ENCODE data around the gene ATP2C2.

The ATP2C2 gene

GRCh38 chr16:84421081-84421937 is 53.0 kb downstream of the ATP2C2 start:
- Histone ChIP-seq H4K20me1 (ENCODE audit: insufficient read depth, low read length) (no peaks in the 10 kb centered on the region), H3K9me3 (replicated peaks; ENCODE audit: insufficient read depth, low read length) (no peaks in the 10 kb centered on the region), H3K9me2 (replicated peaks; ENCODE audit: insufficient read depth, low read length) (no peaks in the 10 kb centered on the region), H3K36me3 (replicated peaks; ENCODE audit: insufficient read depth, low read length) (no peaks in the 10 kb centered on the region), H3K9ac (ENCODE audit: low read length) (no peak overlapping the region), H3K27ac (ENCODE audit: low read length) (no peak overlapping the region), H3K4me1 (ENCODE audit: low read length) (no peaks in the 10 kb centered on the region), H2AFZ (ENCODE audit: low read length) (no peak overlapping the region), H3K4me2 (ENCODE audit: low read depth, low read length) (no peak overlapping the region), H3K27me3 (replicated peaks; ENCODE audit: insufficient read depth, low read length) (peaks cover 12% of the 10 kb centered on the region; the same call in 1 of the 2 replicates), H3K79me2 (ENCODE audit: low read length) (no peaks in the 10 kb centered on the region), H3F3A (ENCODE audit: insufficient read depth, low read length) (no peaks in the 10 kb centered on the region), H3K4me3 (ENCODE audit: low read length) (no peak overlapping the region)
- no peak for TF ChIP-seq CTCF (IDR thresholded peaks at IDR 0.05; ENCODE audit: low read length)
- no peak for TF ChIP-seq EZH2phosphoT487 (IDR thresholded peaks at IDR 0.05; ENCODE audit: low read length)
- no peak for TF ChIP-seq EZH2 (optimal IDR thresholded peaks at IDR 0.05; ENCODE audit: low read depth, low read length)
- DNase-seq, result no peak

GRCh38 chr16:84421938-84422220 is 53.5 kb downstream of the ATP2C2 start:
- Histone ChIP-seq H3K79me2 (ENCODE audit: low read length) (no peaks in the 10 kb centered on the region), H3K27me3 (replicated peaks; ENCODE audit: insufficient read depth, low read length) (peaks cover 10% of the 10 kb centered on the region; the same call in 1 of the 2 replicates), H3K4me1 (ENCODE audit: low read length) (no peaks in the 10 kb centered on the region), H3K9me3 (replicated peaks; ENCODE audit: insufficient read depth, low read length) (no peaks in the 10 kb centered on the region), H3K9ac (ENCODE audit: low read length) (no peak overlapping the region), H3K4me2 (ENCODE audit: low read depth, low read length) (no peak overlapping the region), H4K20me1 (ENCODE audit: insufficient read depth, low read length) (no peaks in the 10 kb centered on the region), H3K9me2 (replicated peaks; ENCODE audit: insufficient read depth, low read length) (no peaks in the 10 kb centered on the region), H2AFZ (ENCODE audit: low read length) (no peak overlapping the region), H3K27ac (ENCODE audit: low read length) (no peak overlapping the region), H3K36me3 (replicated peaks; ENCODE audit: insufficient read depth, low read length) (no peaks in the 10 kb centered on the region), H3F3A (ENCODE audit: insufficient read depth, low read length) (no peaks in the 10 kb centered on the region), H3K4me3 (ENCODE audit: low read length) (no peak overlapping the region)
- no peak for TF ChIP-seq CTCF (IDR thresholded peaks at IDR 0.05; ENCODE audit: low read length)
- TF ChIP-seq EZH2phosphoT487 (IDR thresholded peaks at IDR 0.05; ENCODE audit: low read length), result no peak
- TF ChIP-seq EZH2 (optimal IDR thresholded peaks at IDR 0.05; ENCODE audit: low read depth, low read length), result no peak
- DNase-seq, result no peak

- H3K4me2 ChIP-seq (ENCODE audit: low read depth, low read length), result no peak overlapping the region
- peaks cover under 1% of the 10 kb centered on the region; the same call in 1 of the 2 replicates for H3K27me3 ChIP-seq (replicated peaks; ENCODE audit: insufficient read depth, low read length)
- TF ChIP-seq CTCF (IDR thresholded peaks at IDR 0.05; ENCODE audit: low read length), result no peak
- no peak for TF ChIP-seq EZH2phosphoT487 (IDR thresholded peaks at IDR 0.05; ENCODE audit: low read length)
- no peak for TF ChIP-seq EZH2 (optimal IDR thresholded peaks at IDR 0.05; ENCODE audit: low read depth, low read length)
- no peaks in the 10 kb centered on the region for H4K20me1 ChIP-seq (ENCODE audit: insufficient read depth, low read length)
- peak; percentile 31 for DNase-seq
- H3K27ac ChIP-seq (ENCODE audit: low read length), result no peak overlapping the region
- no peaks in the 10 kb centered on the region for H3K9me2 ChIP-seq (replicated peaks; ENCODE audit: insufficient read depth, low read length)
- H3K9ac ChIP-seq (ENCODE audit: low read length), result no peak overlapping the region
- H3F3A ChIP-seq (ENCODE audit: insufficient read depth, low read length), result no peaks in the 10 kb centered on the region
- H2AFZ ChIP-seq (ENCODE audit: low read length), result 0 out of 2 replicates have a peak overlapping the region, but pooled peaks have one; percentile 23
- no peaks in the 10 kb centered on the region for H3K4me1 ChIP-seq (ENCODE audit: low read length)
- no peak overlapping the region; the same call in 1 of the 2 replicates for H3K4me3 ChIP-seq (ENCODE audit: low read length)
- H3K79me2 ChIP-seq (ENCODE audit: low read length), result no peaks in the 10 kb centered on the region
- no peaks in the 10 kb centered on the region for H3K9me3 ChIP-seq (replicated peaks; ENCODE audit: insufficient read depth, low read length)
- no peaks in the 10 kb centered on the region for H3K36me3 ChIP-seq (replicated peaks; ENCODE audit: insufficient read depth, low read length)
These were observed 55.1 kb downstream of the ATP2C2 start for GRCh38 chr16:84423416-84423837.
